GM21381 (cell line): ENCODE results near the gene GLIPR1.
A peak's percentile ranks its signal among the peaks of the same experiment; 100 is the strongest.
"Not testable (repeated sequence)": the region's sequence is repeated elsewhere in the genome, so short reads cannot be mapped to it uniquely, and the experiment has no call there.

Experiments used
- ATAC-seq: cut with Tn5 transposase; IDR thresholded peaks from one replicate; pipeline ENCODE4 v1.9.1; 2021; ENCODE audit warnings: mild to moderate bottlenecking, moderate library complexity; ENCODE audit not compliant: unreplicated experiment

GLIPR1 gene

GRCh38 chr12:75471902-75472890 is 8.4 kb upstream of the GLIPR1 start:
- ATAC-seq: no peak

- ATAC-seq: no peak
Measured at GRCh38 chr12:75474116-75474515, 6.4 kb upstream of the GLIPR1 start.

GRCh38 chr12:75476071-75476470 is 4.5 kb upstream of the GLIPR1 start:
- ATAC-seq: no peak

- no peak for ATAC-seq
Measured at GRCh38 chr12:75477137-75477536, 3.4 kb upstream of the GLIPR1 start.

GRCh38 chr12:75478116-75478794 is 2.3 kb upstream of the GLIPR1 start:
- no peak for ATAC-seq

DNA sequence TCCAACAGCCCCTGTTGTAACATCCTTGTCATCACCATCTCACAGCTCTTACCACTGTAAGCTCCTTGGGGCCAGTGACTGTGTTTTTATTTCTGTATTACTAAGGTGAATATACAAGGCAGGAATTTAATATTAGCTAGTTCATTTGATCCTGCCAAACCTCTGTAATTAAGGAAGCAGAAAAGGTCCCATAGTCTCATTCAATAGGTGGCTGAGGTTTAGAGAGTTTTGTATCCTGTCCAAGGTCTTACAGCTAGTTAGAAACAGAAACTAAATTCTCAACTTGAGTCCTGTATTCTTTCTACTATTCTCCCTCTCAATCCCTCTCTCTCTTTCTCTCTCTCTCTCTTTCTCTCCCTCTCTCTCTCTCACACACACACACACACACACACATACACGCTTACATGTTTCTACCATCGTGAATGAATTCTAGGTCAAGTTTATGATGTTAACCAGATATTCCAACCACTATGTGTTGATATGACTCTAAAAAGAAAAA is 543 bp upstream of the GLIPR1 start:
- peak; percentile 37 for ATAC-seq

- peak; percentile 16 for ATAC-seq
Measured at GRCh38 chr12:75481013-75481705, 604 bp downstream of the GLIPR1 start.

GRCh38 chr12:75481774-75482173 is 1.2 kb downstream of the GLIPR1 start:
- no peak for ATAC-seq

GRCh38 chr12:75482646-75483045 is 2.1 kb downstream of the GLIPR1 start:
- ATAC-seq: no peak

DNA sequence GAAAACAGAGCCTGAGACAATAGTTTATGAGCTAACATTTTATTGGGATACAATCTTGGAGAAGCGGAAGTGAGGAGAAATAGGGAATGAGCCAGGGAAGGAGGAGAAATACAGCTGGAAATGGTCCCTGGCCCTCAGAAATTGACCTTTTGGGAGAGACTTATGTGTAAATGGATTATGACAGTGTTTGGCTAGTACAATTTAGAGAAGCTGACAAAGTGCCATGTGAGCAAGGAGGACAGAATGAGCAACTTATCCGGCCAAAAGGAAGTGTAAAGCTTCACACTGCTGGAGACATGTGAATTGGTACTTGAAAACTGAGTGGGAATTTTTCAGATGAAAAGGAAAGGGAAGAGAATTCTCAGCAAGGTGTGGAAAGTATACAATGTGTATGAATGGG is 2.9 kb downstream of the GLIPR1 start:
- ATAC-seq: no peak

DNA sequence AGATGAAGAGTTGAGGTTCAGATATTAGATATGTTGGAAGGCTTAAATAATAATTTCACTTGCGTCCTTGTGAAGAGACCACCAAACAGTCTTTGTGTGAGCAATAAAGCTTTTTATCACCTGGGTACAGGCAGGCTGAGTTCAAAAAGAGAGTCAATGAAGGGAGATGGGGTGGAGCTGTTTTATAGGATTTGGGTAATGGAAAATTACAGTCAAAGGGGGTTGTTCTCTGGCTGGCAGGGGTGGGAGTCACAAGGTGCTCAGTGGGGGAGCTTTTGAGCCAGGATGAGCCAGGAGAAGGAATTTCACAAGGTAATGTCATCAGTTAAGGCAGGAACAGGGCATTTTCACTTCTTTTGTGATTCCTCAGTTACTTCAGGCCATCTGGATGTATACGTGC is 3.9 kb downstream of the GLIPR1 start:
- ATAC-seq: not testable (repeated sequence)

DNA sequence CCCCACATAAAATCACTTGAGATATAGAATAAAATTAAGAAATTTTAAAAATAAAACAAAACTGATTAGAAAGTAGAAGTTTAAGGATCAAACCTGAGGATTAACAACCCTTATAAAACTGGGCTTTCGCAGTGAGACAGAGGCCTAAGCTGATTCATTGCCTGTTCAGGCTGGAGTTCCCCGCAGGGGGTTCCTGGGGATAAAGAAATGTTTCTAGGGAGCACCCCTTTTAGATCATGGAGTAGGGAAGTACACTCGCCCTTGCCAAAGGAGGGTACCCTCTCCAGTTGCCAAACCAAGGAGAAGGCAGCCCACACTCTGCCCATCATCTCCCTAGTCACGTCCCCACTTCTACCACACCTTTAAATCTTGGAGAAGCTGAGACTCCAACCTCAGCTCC is 6.8 kb downstream of the GLIPR1 start:
- ATAC-seq: no peak

- no peak for ATAC-seq
Measured at GRCh38 chr12:75488553-75488952, 8.0 kb downstream of the GLIPR1 start.

- ATAC-seq: no peak
Measured at GRCh38 chr12:75489187-75489586, 8.6 kb downstream of the GLIPR1 start.

- ATAC-seq: peak; percentile 67
Measured at GRCh38 chr12:75489613-75490210, 9.2 kb downstream of the GLIPR1 start.

GRCh38 chr12:75491169-75491568 is 10.6 kb downstream of the GLIPR1 start:
- ATAC-seq: no peak

DNA sequence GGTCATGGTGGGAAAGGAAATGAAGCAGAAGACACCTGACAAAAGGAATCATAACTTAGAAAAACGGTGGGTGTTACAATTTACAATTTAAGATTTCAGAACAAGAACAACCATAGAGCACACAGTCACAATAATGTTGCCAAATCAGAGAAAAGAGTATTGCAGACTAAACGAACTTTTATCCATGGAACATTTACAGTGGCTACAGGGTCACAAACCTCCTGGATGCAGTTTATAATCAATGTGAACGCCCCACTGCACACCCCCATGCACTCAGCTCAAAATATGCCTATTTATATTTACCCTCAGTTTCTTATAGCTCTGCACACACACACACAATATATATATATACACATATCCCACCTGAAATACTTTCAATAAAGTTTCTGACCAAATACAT is 22.9 kb downstream of the GLIPR1 start:
- ATAC-seq: no peak

DNA sequence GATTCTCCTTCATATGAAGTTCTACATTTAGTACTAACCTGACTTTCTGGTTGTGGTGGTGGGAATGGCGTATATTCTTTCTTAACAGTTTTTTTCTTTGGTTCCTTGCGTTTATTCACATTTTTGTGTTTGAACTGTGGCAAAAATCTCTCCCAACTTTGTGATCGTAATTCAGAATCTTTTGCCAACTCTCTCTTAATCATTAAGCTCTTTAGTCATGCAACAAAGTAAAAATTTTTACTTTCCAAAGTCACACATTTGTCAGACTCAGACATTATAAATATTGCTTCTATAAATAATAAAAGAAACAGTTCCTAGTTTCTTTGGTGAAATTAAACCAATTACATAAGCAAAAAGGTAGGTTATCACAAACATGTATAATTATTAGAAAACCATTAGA is 23.3 kb downstream of the GLIPR1 start:
- no peak for ATAC-seq

- no peak for ATAC-seq
Measured at GRCh38 chr12:75505706-75506312, 25.3 kb downstream of the GLIPR1 start.

DNA sequence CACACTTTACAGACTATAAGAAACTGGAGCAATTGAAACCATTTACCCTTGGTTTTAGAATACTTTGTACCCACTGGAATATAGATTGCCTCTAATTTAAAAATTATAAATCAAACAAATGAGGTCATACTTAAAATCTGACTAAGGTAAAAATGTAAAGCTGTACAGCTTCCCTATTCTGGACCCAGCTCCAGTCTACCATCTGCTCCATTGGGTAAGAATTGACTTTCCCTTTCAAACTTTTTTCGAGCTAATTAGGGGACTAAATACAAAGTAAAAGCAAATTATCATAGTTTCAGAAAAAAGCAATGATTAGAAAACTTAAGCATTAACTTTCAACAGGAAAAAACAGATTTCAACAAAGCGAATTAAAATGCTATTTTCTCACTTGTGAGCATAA is 26.5 kb downstream of the GLIPR1 start:
- ATAC-seq: no peak
